SH-SY5Y (cell line): ENCODE measurements around the gene DLX3.

Experiments
- GATA2 ChIP-seq: IDR thresholded peaks from 2 replicates; pipeline ENCODE4 v1.6.1; 2011; ENCODE audit warnings: mild to moderate bottlenecking, low read depth, low read length
- GATA3 ChIP-seq: IDR thresholded peaks from 2 replicates; pipeline ENCODE4 v1.6.1; 2011; ENCODE audit warnings: low read depth, mild to moderate bottlenecking, low read length, moderate library complexity

GRCh38 chr17:49963626-49964302 is 31.3 kb downstream of the DLX3 start:
- TF ChIP-seq GATA3 (no peak), GATA2 (no peak)
